Left forelimb (tissue), 1 donor: ENCODE data around the gene F12.

Experiments
- DNase-seq: peaks from one replicate; pipeline ENCODE4 v3.0.0-alpha.2; 2018; ENCODE audit warnings: low spot score

The F12 gene

GRCh38 chr5:177446200-177447065, 37.1 kb upstream of the F12 start, which contains the start of gene PRR7:
Gene PRR7, plus strand, starts transcription at chr5:177446814. Its CDS starts 8,254 bp downstream, at chr5:177455068.
- no peak for DNase-seq

GRCh38 chr5:177445917-177446199, 36.5 kb upstream of the F12 start:
- DNase-seq, result no peak

- no peak for DNase-seq
These were observed 35.9 kb upstream of the F12 start for GRCh38 chr5:177445052-177445916.

- DNase-seq, result peak; percentile 64
These were observed 35.0 kb upstream of the F12 start for GRCh38 chr5:177444106-177445051.

- no peak for DNase-seq
These were observed 34.0 kb upstream of the F12 start for GRCh38 chr5:177443144-177443983.

- DNase-seq, result no peak
These were observed 32.9 kb upstream of the F12 start for GRCh38 chr5:177442066-177442826.

GRCh38 chr5:177440990-177441780, 31.8 kb upstream of the F12 start:
- DNase-seq, result no peak

- DNase-seq, result no peak
These were observed 31.0 kb upstream of the F12 start for GRCh38 chr5:177440211-177440989.

- DNase-seq, result no peak
These were observed 30.2 kb upstream of the F12 start for GRCh38 chr5:177439518-177440053.

GRCh38 chr5:177438468-177438867, 29.1 kb upstream of the F12 start:
- DNase-seq, result no peak

GRCh38 chr5:177437623-177438022, 28.3 kb upstream of the F12 start:
- DNase-seq, result no peak

- no peak for DNase-seq
These were observed 26.6 kb upstream of the F12 start for GRCh38 chr5:177435847-177436536.

GRCh38 chr5:177434942-177435738, 25.8 kb upstream of the F12 start:
- no peak for DNase-seq

- DNase-seq, result no peak
These were observed 25.1 kb upstream of the F12 start for GRCh38 chr5:177434437-177434836.

- DNase-seq, result no peak
These were observed 24.4 kb upstream of the F12 start for GRCh38 chr5:177433658-177434217.

GRCh38 chr5:177432839-177433657, 23.7 kb upstream of the F12 start:
- no peak for DNase-seq
